HUDEP-2 (cell line): Measurements from ENCODE around the gene ANO3.
"Not testable (repeated sequence)": the region's sequence is repeated elsewhere in the genome, so short reads cannot be mapped to it uniquely, and the experiment has no call there.

Experiments
- DNase-seq, 76 experiments: peaks; one replicate each; lab custom pipeline; 2025; ENCODE audit not compliant: unreplicated experiment in 76 of 76; lab: John Stamatoyannopoulos, UW

ANO3 gene

GRCh38 chr11:26571861-26572654, 240.1 kb downstream of the ANO3 start, which contains the start of gene MUC15:
Gene MUC15 (minus strand): TSS chr11:26572263. CDS start chr11:26567094, 5,169 bp downstream.
- no peak for DNase-seq

DNA sequence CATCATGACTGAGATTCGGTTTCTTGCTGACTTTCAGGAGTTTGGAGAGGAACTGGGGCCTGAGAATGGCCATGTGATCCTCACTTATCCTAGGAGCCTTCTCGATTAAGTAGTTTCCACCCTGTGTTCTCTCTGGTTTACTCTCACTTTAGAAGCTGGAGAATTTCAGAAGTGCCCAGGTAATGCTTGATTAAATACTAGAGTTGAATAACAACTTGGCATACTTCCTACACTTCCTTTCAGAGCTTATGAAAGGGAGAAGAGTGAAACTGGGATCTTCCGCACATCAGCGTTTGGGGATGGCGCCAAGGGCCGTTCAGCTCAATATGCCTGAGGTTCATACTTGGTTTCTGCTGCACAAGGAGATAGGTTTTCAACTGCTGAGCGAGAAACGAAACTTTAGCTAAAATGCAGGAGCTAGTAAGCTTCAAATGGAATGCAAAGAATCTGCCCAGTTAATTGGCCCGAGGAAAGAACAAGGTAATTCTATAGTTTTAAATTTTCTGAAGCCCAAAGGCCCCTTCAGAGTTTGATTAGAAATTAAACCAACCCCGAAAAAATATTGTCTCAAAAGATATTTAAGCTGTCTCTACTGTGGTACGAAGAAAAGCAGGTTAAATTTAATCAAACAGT, 241.0 kb downstream of the ANO3 start:
- no peak for DNase-seq

DNA sequence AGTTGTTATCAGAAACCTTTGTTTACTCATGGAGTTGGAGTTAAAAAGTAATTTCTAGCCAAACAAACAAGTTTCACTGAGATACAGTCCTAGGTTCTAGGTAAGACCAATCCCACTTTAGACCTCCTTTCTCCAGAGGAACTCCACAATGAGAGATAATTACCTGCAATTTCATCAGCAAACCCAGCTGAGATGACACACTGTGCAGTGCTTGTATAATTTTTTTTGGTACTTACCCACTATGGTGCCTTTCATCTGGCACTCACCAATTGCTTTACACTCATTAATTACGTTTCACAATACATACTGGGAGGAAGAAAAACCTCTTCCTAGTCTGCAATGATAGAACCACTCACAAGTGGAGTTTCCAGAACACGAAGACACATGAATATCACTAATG, 242.0 kb downstream of the ANO3 start:
- DNase-seq = no peak

DNA sequence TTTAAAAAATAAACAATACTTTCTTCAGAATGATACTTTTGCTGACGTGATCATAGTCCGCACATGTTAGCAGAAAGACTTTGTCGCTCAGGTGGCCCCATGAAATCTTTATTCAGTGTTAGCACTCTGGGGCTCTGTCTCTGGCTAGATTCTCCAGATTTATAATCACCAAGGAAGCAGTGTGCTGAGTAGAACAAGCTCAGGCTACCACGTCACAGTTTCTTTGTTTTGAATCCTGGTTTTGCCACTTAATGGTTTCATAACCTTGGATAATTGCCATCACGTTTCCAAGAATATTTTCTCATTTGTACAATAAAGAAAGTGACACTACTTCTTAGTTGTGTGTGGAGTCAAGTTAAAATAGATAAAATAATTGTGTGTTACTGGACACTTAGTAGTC, 244.0 kb downstream of the ANO3 start:
- DNase-seq = no peak

DNA sequence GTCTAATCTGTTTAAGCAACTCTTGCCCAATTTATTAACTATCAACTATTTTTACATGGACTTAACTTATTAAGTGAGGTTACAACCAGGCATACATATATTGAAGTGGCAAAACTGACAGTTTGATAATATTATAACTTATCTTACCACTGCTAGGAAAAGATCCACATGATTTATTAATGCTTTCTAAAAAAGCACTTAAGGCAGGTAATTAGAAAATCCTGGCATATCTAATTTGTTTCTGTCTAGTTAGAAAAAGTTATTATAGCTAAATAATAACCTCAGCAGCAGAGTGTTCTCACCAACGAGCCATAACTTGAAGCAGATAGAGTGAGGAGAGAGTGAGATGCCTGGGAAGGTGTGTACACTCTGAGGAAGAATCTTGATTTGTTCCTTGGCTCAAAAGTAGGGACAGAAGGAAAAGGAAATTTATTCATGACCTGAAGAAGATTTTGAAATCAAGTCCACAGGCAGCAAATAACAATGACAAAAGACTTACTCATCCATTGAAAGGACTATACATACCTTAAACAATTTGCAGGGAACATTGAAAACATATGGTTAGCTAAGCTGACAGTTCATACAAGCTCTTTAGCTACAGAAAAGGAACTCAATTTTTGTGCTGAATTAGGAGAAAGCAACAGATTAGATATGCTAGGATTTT, 247.2 kb downstream of the ANO3 start:
- DNase-seq = no peak

DNA sequence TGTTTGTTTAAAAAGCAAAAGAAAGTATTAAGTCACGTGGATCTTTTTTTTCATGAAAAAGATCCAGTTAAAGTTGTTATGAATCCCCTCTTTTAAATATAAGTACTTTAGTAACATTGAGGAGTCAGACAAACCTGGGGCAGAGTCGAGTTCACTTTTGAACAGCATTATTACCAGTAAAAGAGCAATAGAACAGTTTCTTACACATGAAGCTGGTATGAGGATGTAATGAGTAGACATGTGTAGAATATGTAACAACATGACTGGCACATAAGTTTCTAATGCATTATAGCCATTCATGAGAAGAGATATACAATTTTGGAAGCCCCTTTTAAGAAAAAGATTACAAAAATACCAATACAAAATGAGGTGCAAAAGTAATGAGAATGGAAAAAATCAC, 247.8 kb downstream of the ANO3 start:
- DNase-seq = no peak

DNA sequence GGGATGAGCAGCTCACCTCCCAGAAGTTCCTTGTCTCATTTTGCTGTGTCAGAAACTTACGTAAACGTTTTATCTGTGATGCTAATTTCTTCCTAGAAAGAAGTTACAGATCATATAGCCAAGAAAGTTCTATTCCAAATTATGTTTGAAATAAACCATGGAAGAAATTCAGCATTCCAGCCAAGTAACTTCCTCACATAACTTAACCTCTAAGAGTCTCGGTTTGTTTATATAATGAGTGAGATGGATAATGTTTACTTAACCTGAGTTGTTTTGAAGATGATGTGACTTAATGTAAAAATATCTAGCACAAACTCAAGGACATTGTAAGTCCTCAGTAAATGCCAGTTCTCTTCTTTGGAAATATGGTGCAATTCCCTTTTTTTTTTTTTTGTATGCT, 249.0 kb downstream of the ANO3 start:
- DNase-seq = no peak

- DNase-seq = no peak
Measured at GRCh38 chr11:26583550-26583949, 251.6 kb downstream of the ANO3 start.

DNA sequence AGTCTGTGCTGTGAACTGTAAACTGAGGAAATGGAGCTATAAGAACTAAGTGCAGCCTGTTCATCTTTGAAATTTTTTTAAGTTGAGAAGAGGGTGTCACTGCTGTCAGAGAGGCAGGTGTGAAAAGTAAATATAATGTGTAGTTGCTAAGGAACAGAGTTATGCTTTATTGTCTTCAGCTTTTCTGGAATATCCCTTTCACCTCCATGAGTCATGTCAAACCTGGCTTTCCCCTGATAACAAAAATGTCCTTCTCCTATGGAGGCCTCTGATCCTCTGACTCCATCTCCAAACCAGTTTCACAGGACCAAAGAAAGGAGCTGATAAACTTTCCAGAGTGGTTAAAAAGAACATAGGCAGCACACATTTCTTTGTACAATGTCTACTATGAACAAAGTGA, 252.9 kb downstream of the ANO3 start:
- DNase-seq = no peak

GRCh38 chr11:26587073-26587472, 255.1 kb downstream of the ANO3 start:
- no peak for DNase-seq

GRCh38 chr11:26593691-26594090, 261.8 kb downstream of the ANO3 start:
- no peak for DNase-seq

- not testable (repeated sequence) for DNase-seq
Measured at GRCh38 chr11:26595207-26595865, 263.4 kb downstream of the ANO3 start.

DNA sequence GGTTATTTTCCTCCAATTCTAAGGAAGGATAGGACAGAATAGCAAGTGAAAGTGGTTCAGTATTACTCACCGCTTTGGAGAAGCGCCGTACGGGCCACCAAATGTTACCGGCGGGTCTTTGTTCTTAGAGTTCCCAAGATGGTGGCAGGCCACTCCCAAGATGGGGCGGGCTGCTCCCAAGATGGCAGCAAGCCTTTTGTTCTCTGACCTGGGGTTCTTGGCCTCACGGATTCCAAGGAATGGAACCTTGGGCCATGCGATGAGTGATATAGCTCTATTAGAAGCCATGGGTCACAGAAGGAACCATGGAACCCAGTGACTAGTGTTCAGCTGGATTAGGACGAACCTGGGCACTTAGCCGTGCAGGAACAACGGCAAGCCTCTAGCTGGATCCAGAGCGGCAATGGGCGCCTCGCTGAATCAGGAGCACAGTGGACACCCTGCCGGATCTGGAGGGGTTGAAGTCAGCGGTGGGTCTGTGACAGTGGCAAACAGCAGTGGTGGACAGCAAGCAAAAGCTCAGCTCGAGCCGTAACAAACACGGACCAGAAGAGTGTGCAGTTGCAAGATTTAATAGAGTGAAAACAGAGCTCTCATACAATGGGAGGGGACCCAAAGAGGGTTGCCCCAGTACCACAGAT, 265.2 kb downstream of the ANO3 start:
- DNase-seq = not testable (repeated sequence)

- no peak for DNase-seq
Measured at GRCh38 chr11:26597899-26598298, 266.0 kb downstream of the ANO3 start.

GRCh38 chr11:26599425-26599824, 267.5 kb downstream of the ANO3 start:
- DNase-seq = no peak

DNA sequence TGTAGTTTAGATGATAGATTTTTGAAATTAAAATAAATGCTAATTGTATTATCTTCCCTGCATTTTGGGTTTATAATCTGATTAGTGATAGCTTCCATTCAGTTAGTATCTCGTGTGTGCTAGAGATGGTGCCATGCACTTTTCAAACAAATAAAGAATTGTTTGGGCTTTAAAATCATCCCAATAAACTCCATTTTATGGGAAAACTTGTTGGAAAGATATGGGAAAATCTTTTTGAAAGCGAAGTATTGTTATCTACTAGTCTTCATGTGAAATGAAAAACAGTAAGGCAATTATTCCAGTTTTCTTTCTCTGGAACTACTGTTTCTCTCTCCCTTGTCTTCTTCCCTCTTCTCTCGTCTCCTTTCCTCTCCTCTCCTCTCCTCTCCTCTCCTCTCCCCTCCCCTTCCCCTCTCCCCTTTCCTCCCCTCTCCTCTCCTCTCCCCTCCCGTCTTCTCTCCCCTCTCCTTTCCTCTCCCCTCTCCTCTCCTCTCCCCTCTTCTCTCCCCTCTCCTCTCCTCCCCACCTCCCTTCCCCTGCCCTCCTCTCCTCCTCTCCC, 268.0 kb downstream of the ANO3 start:
- DNase-seq = no peak

DNA sequence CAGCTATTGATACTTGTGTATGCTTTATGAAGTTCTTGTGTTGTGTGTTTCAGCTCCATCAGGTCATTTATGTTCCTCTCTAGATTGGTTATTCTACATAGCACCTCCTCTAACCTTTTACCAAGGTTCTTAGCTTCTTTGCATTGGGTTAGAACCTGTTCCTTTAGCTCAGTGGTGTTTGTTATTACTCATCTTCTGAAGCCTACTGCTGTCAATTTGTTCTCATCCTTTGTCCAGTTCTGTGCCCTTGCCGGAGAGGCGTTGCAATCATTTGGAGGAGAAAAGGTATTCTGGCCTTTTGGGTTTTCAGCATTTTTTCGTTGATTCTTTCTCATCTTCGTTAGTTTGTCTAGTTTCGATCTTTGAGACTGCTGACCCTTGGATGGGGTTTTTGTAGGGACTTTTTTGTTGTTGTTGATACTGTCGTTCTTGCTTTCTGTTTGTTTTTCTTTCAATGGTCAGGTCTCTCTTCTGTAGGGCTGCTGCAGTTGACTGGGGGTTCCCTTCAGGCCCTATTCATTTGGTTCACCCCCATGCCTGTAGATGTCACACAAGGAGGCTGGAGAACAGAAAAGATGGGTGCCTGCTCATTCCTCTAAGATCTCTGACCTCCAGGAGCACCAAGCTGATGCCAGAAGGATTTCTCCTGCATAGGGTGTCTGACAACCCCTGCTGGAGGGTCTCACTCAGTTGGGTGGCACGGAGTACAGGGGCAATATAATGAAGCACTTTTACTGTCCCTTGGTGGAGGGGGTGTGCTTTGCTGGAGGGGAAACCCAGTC, 276.0 kb downstream of the ANO3 start:
- no peak for DNase-seq

- no peak for DNase-seq
Measured at GRCh38 chr11:26608507-26609146, 276.7 kb downstream of the ANO3 start.

DNA sequence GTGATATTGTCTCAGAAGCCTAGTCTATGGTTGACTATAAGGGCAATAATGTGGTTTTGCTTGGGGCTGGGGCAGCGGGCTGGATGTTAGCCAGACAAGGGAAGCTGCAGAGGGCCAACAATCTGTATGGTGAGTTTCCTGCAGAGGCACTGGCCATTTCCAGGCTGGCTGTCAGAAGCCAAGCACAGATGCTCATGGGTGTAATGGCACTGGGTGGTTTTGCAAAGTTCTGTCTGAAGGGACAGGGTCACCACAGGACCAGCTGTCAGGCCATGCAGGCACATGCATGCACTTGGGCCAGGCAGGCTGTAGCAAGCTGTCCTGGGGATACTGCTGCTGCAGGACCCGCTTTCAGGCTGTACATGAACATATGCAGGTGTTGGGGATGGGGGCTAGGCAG, 281.8 kb downstream of the ANO3 start:
- no peak for DNase-seq
